ENCODE results near the gene NRSN1. TPM values are rescaled to one million over a fixed set of nuclear protein-coding genes. Genes with fewer than 3 reads are reported as not detected.

Gene NRSN1
- total and polyA plus RNA-seq, 2 of the 13 experiments (the other 11 are each of a cell fraction or from before 2014, with no cell fraction given), result not detected

- TF ChIP-seq BRCA1 (CRISPR knock-in tag; IDR thresholded peaks at IDR 0.05), result 0 out of 2 replicates have a peak, but pooled peaks have one; percentile 28
- TF ChIP-seq MED1 (CRISPR knock-in tag; IDR thresholded peaks at IDR 0.05), result peak; percentile 61
- TF ChIP-seq BHLHE40 (IDR thresholded peaks at IDR 0.05; ENCODE audit: low read length), result no peak
- peak; percentile 47; the same call in 1 of the 2 replicates for TF ChIP-seq HNF1A (IDR thresholded peaks at IDR 0.05; ENCODE audit: low read depth)
- peak; percentile 44; the same call in 1 of the 2 replicates for TF ChIP-seq HNF1A (CRISPR knock-in tag; IDR thresholded peaks at IDR 0.05; ENCODE audit: borderline replicate concordance)
- peak; percentile 44 for TF ChIP-seq CCAR2 (optimal IDR thresholded peaks at IDR 0.05; ENCODE audit: low read depth, low read length)
- peak; percentile 58; the same call in 1 of the 2 replicates for TF ChIP-seq FOXA3 (CRISPR knock-in tag; IDR thresholded peaks at IDR 0.05)
- TF ChIP-seq NCOA2 (CRISPR knock-in tag; IDR thresholded peaks at IDR 0.05), result peak; percentile 90
- no peak for TF ChIP-seq ZSCAN12 (CRISPR knock-in tag; IDR thresholded peaks at IDR 0.05)
- no peak for TF ChIP-seq ZBTB20 (CRISPR knock-in tag; IDR thresholded peaks at IDR 0.05; ENCODE audit: borderline replicate concordance, low read depth)
- no peak for TF ChIP-seq ZXDC (CRISPR knock-in tag; IDR thresholded peaks at IDR 0.05)
- no peak for TF ChIP-seq NPAS2 (CRISPR knock-in tag; IDR thresholded peaks at IDR 0.05; ENCODE audit: borderline replicate concordance)
- TF ChIP-seq ZNF639 (CRISPR knock-in tag; conservative IDR thresholded peaks at IDR 0.05), result no peak; the same call in 1 of the 2 replicates
- TF ChIP-seq GPN1 (CRISPR knock-in tag; IDR thresholded peaks at IDR 0.05; ENCODE audit: borderline replicate concordance), result no peak
- TF ChIP-seq FOXJ3 (CRISPR knock-in tag; IDR thresholded peaks at IDR 0.05; ENCODE audit: borderline replicate concordance), result peak; percentile 61; the same call in 1 of the 2 replicates
- TF ChIP-seq GZF1 (CRISPR knock-in tag; IDR thresholded peaks at IDR 0.05), result no peak
- no peak for TF ChIP-seq TGIF2 (CRISPR knock-in tag; IDR thresholded peaks at IDR 0.05)
- TF ChIP-seq KLF9 (CRISPR knock-in tag; IDR thresholded peaks at IDR 0.05; ENCODE audit: low read depth), result no peak
- no peak for TF ChIP-seq GTF2F1 (IDR thresholded peaks at IDR 0.05; ENCODE audit: low read length)
Measured at GRCh38 chr6:24145690-24146131, 19.7 kb downstream of the NRSN1 start (continued).
